Uterus (tissue), 4 donors: ENCODE measurements around the gene MEF2A. TPM values are rescaled to one million over a fixed set of nuclear protein-coding genes. Genes with fewer than 3 reads are reported as not detected.

Experiments
- DNase-seq, 2 donors: peaks; one replicate each; pipeline ENCODE4 v3.0.0-alpha.2; 2019 to 2020
- H3K27ac ChIP-seq, 2 donors: fragments of 200-600 bp; sonication (generic); 1 replicate in 1 of 2; 2 replicates in 1 of 2; pipeline ENCODE4 v1.5.1; 2016 to 2018
- H3K27me3 ChIP-seq, 2 donors: fragments of 200-600 bp; sonication (generic); one replicate each; pipeline ENCODE4 v1.5.1; 2018 to 2019; ENCODE audit warnings: control low read depth in 1 of 2
- H3K36me3 ChIP-seq, 2 donors: fragments of 200-600 bp; sonication (generic); one replicate each; pipeline ENCODE4 v1.5.1; 2019; ENCODE audit warnings: control low read depth in 1 of 2
- H3K4me1 ChIP-seq, 2 donors: fragments of 200-600 bp; sonication (generic); one replicate each; pipeline ENCODE4 v1.5.1; 2018 to 2019; ENCODE audit warnings: control low read depth in 1 of 2
- H3K4me3 ChIP-seq, 2 donors: fragments of 200-600 bp; sonication (generic); 1 replicate in 1 of 2; 2 replicates in 1 of 2; pipeline ENCODE4 v1.5.1; 2018 to 2019; ENCODE audit warnings: mild to moderate bottlenecking in 1 of 2
- H3K9me3 ChIP-seq, 2 donors: fragments of 200-600 bp; sonication (generic); one replicate each; pipeline ENCODE4 v1.5.1; 2019; ENCODE audit warnings: control low read depth in 1 of 2
- CTCF ChIP-seq, 4 experiments: fragments of 200-600 bp in 2 of 4; fragments of 450-650 bp in 2 of 4; sonication (generic) in 2 of 4; IDR thresholded peaks; one replicate each; pipeline ENCODE4 v1.5.1; 2016 to 2019; ENCODE audit warnings: antibody characterized with exemption in 4 of 4, mild to moderate bottlenecking in 2 of 4, moderate library complexity in 1 of 4
- POLR2A ChIP-seq, 2 donors: fragments of 450-650 bp; IDR thresholded peaks; one replicate each; pipeline ENCODE4 v1.6.1; 2016; ENCODE audit warnings: antibody characterized with exemption in 2 of 2, mild to moderate bottlenecking in 1 of 2, moderate library complexity in 1 of 2
- intact Hi-C: fragments of 100-400 bp; cut with DNase I; formaldehyde crosslinking; loops from one replicate; pipeline ENCODE4 v1.15.1; 2023; ENCODE audit warnings: low total_unique reads
- total RNA-seq, 4 donors: library from RNA; depleted of rRNA in 3 of 4; stranded (reverse); fragments of >200 nt in 3 of 4; gene quantifications; one replicate each; pipeline versions ENCODE4 v1.1.0 to v1.2.4, GENCODE V29; 2014 to 2023
- donor health status: DM: yes; HTN: yes; CAD: no.

Gene MEF2A
- total RNA-seq, 4 donors from 2014 or later = 78.6 to 138 (median 105) TPM

GRCh38 chr15:99677540-99678134 is 111.9 kb downstream of the MEF2A start:
- intact Hi-C loops = no loop called here
- H3K4me1 ChIP-seq = no peaks in the 10 kb centered on the region
- DNase-seq = no peak
- no peaks in the 10 kb centered on the region for H3K36me3 ChIP-seq
- no peaks in the 10 kb centered on the region for H3K27me3 ChIP-seq
- no peak overlapping the region for H3K4me3 ChIP-seq
- peak overlapping the region; percentile 27 to 64 for H3K27ac ChIP-seq
- H3K9me3 ChIP-seq = no peaks in the 10 kb centered on the region
- TF ChIP-seq POLR2A (IDR thresholded peaks at IDR 0.05) = no peak
- TF ChIP-seq CTCF (IDR thresholded peaks at IDR 0.05) = no peak

DNA sequence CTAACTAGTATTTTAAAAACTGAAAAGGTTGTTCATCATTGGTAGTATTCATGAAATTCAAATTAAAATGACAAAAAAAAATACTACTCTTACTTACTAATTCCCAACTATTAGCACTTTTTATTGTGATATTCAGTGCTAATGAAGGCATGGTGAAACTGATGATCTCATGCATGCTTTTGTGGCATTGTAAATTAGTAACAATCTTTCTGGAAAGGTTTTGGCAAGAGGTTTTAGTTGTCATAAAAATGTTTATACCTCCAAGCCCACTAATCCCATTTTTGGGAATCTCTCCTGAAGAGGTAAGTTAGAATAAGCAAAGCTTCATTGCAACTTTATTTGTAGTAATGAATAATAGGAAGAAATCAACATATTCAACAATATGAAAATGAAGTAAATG is 114.5 kb downstream of the MEF2A start:
- H3K4me1 ChIP-seq = no peaks in the 10 kb centered on the region
- no peak for TF ChIP-seq CTCF (IDR thresholded peaks at IDR 0.05)
- no peak for TF ChIP-seq POLR2A (IDR thresholded peaks at IDR 0.05)
- no peaks in the 10 kb centered on the region for H3K36me3 ChIP-seq
- intact Hi-C loops = no loop called here
- DNase-seq = no peak
- H3K9me3 ChIP-seq = no peaks in the 10 kb centered on the region
- peak overlapping the region in 1 of 2 donors; percentile 70 for H3K27ac ChIP-seq
- H3K27me3 ChIP-seq = no peaks in the 10 kb centered on the region
- H3K4me3 ChIP-seq = no peak overlapping the region

DNA sequence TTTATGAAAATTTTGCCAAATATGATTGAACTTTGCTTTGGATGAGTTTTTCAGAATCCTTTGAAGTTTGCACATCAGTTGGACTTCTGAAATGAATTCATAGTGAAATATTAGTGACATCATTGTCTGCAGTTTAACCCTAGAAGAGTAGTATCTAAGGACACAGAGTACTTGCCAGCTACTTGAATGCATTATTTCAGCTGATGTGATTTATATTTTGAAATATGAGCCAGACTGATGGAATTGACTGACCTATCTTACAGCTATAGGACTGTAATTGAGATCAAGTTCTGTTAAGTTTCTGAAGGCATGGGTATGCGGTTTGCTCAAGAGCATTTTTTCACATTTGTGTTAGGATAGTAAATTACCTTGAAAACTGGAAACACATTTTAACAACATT is 116.2 kb downstream of the MEF2A start:
- Histone ChIP-seq H3K4me3 (no peak overlapping the region), H3K27me3 (no peaks in the 10 kb centered on the region), H3K27ac (peak overlapping the region; percentile 11 to 70), H3K9me3 (peaks cover 0 to 6% of the 10 kb centered on the region in 2 donors), H3K36me3 (no peaks in the 10 kb centered on the region), H3K4me1 (no peaks in the 10 kb centered on the region)
- no peak for TF ChIP-seq POLR2A (IDR thresholded peaks at IDR 0.05)
- TF ChIP-seq CTCF (IDR thresholded peaks at IDR 0.05) = no peak
- intact Hi-C loops = no loop called here
- no peak for DNase-seq

GRCh38 chr15:99682455-99682854 is 116.7 kb downstream of the MEF2A start:
- no peaks in the 10 kb centered on the region for H3K27me3 ChIP-seq
- intact Hi-C loops = no loop called here
- no peak overlapping the region for H3K4me3 ChIP-seq
- no peak for TF ChIP-seq CTCF (IDR thresholded peaks at IDR 0.05)
- no peak for TF ChIP-seq POLR2A (IDR thresholded peaks at IDR 0.05)
- peaks cover 0 to 6% of the 10 kb centered on the region in 2 donors for H3K9me3 ChIP-seq
- H3K4me1 ChIP-seq = no peaks in the 10 kb centered on the region
- DNase-seq = no peak
- H3K27ac ChIP-seq = peak overlapping the region; percentile 46 to 70
- H3K36me3 ChIP-seq = no peaks in the 10 kb centered on the region

DNA sequence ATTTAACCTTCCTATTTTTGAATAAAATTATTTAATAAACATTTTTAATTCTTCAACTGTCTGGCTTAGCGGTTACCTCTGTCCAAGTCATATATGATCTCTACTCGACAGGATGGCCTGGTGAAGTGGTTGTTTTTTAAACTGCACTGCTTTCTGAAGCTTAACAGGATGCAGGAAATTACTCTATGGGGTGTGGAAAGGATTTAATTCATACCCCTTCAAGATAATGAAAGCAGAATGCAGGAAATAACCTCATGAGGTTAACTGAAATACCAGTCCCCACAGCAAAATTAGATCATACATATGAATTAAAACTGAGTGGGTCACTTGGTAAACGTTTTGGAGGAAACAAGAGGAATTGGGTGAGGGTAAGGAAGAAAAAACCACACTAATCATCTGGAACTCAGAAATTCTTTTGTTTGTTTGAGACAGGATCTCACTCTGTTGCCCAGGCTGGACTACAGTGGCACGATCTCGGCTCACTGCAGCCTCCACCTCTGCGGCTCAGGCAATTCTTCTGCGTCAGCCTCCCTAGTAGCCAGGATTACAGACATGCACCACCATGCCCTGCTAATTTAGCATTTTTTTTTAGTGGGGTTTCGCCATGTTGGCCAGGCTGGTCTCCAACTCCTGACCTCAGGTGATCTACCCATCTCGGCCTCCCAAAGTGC is 117.4 kb downstream of the MEF2A start:
- Histone ChIP-seq H3K4me3 (no peak overlapping the region), H3K27ac (peak overlapping the region; percentile 46 to 70), H3K27me3 (no peaks in the 10 kb centered on the region), H3K36me3 (no peaks in the 10 kb centered on the region), H3K4me1 (no peaks in the 10 kb centered on the region), H3K9me3 (peaks cover 0 to 6% of the 10 kb centered on the region in 2 donors)
- TF ChIP-seq CTCF (IDR thresholded peaks at IDR 0.05) (no peak), POLR2A (IDR thresholded peaks at IDR 0.05) (no peak)
- intact Hi-C loops = no loop called here
- DNase-seq = no peak
